Tibial nerve (tissue), 4 donors: Measurements from ENCODE around the gene HESX1.

Experiments used
- EP300 ChIP-seq, 2 donors: sonication (generic); formaldehyde crosslinking; IDR thresholded peaks; one replicate each; pipeline ENCODE4 v1.6.1; 2017; ENCODE audit warnings: antibody characterized with exemption in 2 of 2, mild to moderate bottlenecking in 1 of 2
- POLR2A ChIP-seq, 2 donors: fragments of 450-650 bp; IDR thresholded peaks; one replicate each; pipeline ENCODE4 v1.6.1; 2017; ENCODE audit warnings: antibody characterized with exemption in 2 of 2, mild to moderate bottlenecking in 2 of 2, moderate library complexity in 2 of 2
- TF ChIP-seq, protein P1 (sequence below), 5 experiments: fragments of 200-600 bp in 3 of 5; fragments of 450-650 bp in 2 of 5; sonication (generic) in 3 of 5; IDR thresholded peaks; one replicate each; pipeline ENCODE4 v1.5.1; 2016 to 2019; ENCODE audit warnings: antibody characterized with exemption in 5 of 5, mild to moderate bottlenecking in 3 of 5, moderate library complexity in 2 of 5

DNA sequence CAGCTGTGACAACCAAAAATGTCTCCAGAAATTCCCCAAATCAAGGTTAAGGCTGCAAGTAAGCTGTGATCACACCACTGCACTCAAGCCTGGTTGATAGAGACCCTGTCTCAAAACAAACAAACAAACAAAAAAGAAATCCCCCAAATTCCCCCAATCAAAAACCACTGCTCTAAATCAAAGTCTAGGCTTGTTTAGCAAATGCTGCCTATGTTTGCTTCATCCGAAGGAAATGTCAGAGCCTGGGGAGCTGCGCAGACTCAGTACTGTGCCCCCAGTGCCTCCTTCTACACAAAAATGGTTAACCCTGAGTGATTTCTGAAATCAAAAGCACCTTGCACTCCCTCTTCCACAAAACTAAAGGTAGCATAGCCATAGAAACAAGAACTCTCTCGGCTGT, 48.0 kb downstream of the HESX1 start:
- TF ChIP-seq, protein P1, sequence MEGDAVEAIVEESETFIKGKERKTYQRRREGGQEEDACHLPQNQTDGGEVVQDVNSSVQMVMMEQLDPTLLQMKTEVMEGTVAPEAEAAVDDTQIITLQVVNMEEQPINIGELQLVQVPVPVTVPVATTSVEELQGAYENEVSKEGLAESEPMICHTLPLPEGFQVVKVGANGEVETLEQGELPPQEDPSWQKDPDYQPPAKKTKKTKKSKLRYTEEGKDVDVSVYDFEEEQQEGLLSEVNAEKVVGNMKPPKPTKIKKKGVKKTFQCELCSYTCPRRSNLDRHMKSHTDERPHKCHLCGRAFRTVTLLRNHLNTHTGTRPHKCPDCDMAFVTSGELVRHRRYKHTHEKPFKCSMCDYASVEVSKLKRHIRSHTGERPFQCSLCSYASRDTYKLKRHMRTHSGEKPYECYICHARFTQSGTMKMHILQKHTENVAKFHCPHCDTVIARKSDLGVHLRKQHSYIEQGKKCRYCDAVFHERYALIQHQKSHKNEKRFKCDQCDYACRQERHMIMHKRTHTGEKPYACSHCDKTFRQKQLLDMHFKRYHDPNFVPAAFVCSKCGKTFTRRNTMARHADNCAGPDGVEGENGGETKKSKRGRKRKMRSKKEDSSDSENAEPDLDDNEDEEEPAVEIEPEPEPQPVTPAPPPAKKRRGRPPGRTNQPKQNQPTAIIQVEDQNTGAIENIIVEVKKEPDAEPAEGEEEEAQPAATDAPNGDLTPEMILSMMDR (IDR thresholded peaks at IDR 0.05) = no peak
- TF ChIP-seq EP300 (IDR thresholded peaks at IDR 0.05) (no peak), POLR2A (IDR thresholded peaks at IDR 0.05) (no peak)
